Muscle of arm (tissue), 12 donors: ENCODE data around the gene TPM3. TPM values are rescaled to one million over a fixed set of nuclear protein-coding genes. Genes with fewer than 3 reads are reported as not detected.
"Not testable (repeated sequence)": the region's sequence is repeated elsewhere in the genome, so short reads cannot be mapped to it uniquely, and the experiment has no call there.

Experiments
- DNase-seq: peaks from one replicate; pipeline ENCODE4 v3.0.0-alpha.2; 2013
- polyA plus RNA-seq, 12 donors: library from polyadenylated mRNA; unstranded; fragments of 120-200 nt; gene quantifications; one replicate each; pipeline ENCODE4 v1.2.1, GENCODE V29; 2013; ENCODE audit not compliant: insufficient read length in 12 of 12

Gene TPM3
- polyA plus RNA-seq, 12 donors: 450 to 3,111 (median 675) TPM

GRCh38 chr1:154213274-154213673, 21.4 kb upstream of the TPM3 start:
- DNase-seq: no peak

- no peak for DNase-seq
Measured at GRCh38 chr1:154212083-154212482, 20.2 kb upstream of the TPM3 start.

- DNase-seq: no peak
Measured at GRCh38 chr1:154208677-154209388, 16.9 kb upstream of the TPM3 start.

GRCh38 chr1:154207262-154207661, 15.4 kb upstream of the TPM3 start:
- DNase-seq: no peak

- peak; percentile 36 for DNase-seq
Measured at GRCh38 chr1:154206196-154206595, 14.3 kb upstream of the TPM3 start, which contains the start of gene CFAP141. TSS of gene CFAP141 (minus strand) at chr1:154206333. CDS start at chr1:154206307, 26 bp downstream.

GRCh38 chr1:154205778-154206177, 13.9 kb upstream of the TPM3 start:
- not testable (repeated sequence) for DNase-seq

GRCh38 chr1:154199563-154199879, 7.6 kb upstream of the TPM3 start:
- no peak for DNase-seq

- DNase-seq: peak; percentile 68
Measured at GRCh38 chr1:154198756-154199562, 7.1 kb upstream of the TPM3 start.

GRCh38 chr1:154193821-154194220, 1.9 kb upstream of the TPM3 start:
- DNase-seq: no peak

- no peak for DNase-seq
Measured at GRCh38 chr1:154192476-154192875, 576 bp upstream of the TPM3 start.

GRCh38 chr1:154190550-154190949, 1.4 kb downstream of the TPM3 start:
- no peak for DNase-seq

GRCh38 chr1:154186852-154187501, 4.9 kb downstream of the TPM3 start:
- no peak for DNase-seq

GRCh38 chr1:154186177-154186576, 5.7 kb downstream of the TPM3 start:
- DNase-seq: no peak

- DNase-seq: peak; percentile 94
Measured at GRCh38 chr1:154183046-154183915, 8.6 kb downstream of the TPM3 start.

- peak; percentile 61 for DNase-seq
Measured at GRCh38 chr1:154182344-154183045, 9.4 kb downstream of the TPM3 start.

GRCh38 chr1:154181944-154182343, 10.0 kb downstream of the TPM3 start:
- no peak for DNase-seq

GRCh38 chr1:154179946-154180687, 11.8 kb downstream of the TPM3 start:
- DNase-seq: no peak

- DNase-seq: no peak
Measured at GRCh38 chr1:154178911-154179811, 12.7 kb downstream of the TPM3 start.

- DNase-seq: no peak
Measured at GRCh38 chr1:154178013-154178412, 13.9 kb downstream of the TPM3 start.
